NCI-H1417 treated with DMSO at 0.1 percent for 48 hours (cell line): ENCODE results near the gene CPM.

Source experiments
- DNase-seq: peaks from one replicate; lab custom pipeline; 2025; lab: John Stamatoyannopoulos, UW

Gene CPM

DNA sequence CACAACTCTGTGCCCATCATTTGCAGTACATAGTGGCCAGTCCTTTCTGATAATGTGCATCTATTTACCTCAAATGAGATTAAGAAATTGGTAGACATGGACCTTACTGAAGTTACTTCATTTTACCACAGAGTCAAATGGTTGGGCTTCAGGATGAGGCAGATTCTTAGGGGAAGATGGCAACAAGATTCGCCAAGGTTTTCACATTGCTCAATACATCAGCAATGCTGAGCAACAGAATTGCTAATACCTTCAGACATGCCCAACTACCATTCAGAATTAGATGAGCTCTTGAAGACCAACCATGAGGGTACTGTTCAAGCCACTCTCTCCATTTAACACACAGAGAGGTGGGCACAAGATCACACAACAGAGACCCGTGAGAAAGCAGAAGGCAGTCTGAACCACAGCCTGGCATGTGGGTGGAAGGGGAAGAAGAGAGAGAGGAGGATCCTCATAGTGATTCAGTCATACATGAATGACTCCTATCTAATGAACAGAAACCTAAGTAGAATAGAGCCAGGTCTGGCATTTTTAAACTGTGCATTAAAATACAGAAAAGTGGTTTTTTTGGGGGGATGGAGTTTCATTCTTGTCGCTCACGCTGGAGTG lies 28.5 kb downstream of the CPM start:
- no peak for DNase-seq

DNA sequence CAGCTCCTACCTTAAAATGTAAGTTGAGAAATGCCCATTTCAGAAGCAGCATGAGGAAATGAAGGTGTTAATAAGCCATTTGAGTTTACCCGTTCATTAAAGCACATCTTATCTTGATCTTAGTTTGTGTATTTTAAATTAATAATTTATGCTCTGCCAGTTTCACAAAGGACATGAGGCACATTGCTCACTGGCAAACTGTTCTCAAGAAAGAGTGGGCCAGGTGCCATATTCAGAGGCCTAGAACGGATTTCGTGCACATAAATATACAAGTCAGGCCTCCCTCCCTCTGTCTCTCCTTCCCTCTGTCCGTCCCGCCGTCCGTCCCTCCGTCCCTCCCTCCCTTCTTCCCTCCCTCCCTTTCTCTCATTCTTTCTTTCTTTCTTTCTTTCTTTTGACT lies 29.5 kb downstream of the CPM start:
- no peak for DNase-seq

DNA sequence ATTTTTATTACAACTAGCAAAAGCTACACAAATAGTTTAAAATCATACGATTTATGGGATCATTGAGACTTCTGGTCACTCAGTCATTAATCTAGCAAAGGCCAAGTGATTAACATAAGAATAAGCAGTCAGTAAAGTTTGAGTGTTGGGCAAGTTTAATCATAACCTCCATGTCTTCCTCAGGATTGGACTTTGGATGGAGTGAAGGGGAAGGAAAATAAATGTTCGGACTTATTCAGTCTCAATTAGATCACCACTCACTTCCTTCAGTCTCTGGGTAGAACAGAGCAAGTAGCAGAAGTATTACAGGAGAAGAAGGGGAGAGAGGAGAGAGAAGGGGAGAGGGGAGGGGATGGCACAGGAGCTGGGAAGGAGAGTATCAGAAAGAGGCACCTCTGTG lies 31.4 kb downstream of the CPM start:
- DNase-seq = no peak

DNA sequence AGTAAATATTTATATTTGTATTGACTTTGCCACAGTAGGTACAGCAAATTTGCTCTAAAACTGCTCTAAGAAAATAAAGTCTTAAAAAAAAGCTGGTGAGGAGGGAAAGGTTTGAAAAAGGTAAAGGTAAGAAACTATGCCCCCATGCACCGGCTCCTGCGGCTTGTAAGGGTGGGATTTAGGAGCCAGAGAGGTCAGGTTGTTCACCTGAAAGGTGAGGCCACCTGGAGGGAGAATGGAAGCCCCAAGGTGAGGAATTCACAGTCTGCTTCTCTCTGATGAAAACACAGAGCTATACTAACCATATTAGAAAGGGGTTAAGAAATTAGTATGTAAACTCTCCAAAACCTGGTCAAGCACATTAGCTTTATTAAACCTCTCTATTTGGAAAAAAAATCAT lies 31.8 kb downstream of the CPM start:
- DNase-seq = no peak

DNA sequence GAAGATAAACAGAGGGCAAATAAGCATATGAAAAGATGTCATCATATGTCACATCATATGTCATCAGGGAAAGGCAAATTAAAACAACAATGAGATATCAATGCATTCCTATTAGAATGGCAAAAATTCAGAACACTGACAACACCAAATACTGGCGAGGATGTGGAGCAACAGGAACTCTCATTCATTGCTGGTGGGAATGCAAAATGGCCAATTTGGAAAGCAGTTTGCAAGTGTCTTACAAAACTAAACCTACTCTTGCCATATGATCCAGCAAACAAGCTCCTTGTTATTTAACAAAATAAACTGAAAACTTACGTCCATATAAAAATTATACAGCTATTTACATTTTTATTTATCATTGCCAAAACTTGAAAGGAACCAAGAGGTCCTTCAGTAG lies 32.7 kb downstream of the CPM start:
- no peak for DNase-seq

DNA sequence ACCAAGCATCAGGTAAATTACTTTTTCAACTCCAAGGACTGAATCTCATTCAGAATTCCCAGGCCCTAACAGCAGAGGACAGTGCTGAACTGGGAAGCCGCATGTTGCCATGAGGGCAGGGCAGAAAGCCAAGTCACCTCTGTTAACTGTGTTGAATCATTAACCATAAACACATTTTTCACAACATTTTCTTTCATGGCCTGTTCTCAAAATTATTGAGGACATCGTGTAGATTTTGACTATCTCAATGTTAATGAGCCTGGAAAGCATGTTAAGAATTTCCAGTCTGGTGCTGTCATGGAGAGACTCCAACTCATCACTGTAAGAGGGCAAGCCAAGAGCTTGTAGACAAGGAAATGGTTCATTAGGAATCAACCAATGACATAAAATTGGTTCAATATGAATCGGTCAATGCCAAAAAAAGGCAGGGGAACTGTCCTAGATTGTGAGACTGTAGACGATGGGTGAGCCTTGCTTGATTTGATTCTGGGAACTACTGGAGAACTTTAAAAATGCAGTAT lies 33.7 kb downstream of the CPM start:
- no peak for DNase-seq

DNA sequence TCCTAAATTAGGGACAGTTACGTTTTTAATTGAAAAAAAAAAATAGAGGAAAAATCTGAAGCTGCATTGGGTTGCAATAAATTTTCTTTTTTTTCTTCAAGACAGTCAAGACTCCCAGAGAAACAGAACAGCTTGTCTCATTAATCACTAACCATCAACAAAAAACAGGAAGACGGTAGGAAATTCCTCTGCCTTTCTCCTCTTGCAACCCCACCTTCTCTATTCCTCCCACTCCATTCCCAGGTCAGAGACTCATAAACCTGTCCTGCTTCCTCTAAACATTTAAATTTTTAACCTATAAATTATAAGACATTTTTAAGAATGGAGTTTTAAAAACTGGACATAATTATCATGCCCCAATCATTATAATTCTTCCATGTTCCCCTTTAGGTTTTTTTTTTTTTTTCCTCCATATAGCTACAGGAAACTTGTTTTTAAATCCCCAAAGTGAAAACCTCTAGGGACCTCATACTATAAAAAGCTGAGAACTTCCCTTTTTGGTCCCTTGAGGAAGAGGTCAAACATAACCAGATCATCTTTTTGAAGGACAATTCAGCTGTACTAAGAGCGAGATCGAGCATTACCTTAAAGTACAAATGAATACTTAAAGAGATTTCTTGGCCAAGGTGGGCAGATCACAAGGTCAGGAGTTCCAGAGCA lies 36.0 kb downstream of the CPM start:
- no peak for DNase-seq

DNA sequence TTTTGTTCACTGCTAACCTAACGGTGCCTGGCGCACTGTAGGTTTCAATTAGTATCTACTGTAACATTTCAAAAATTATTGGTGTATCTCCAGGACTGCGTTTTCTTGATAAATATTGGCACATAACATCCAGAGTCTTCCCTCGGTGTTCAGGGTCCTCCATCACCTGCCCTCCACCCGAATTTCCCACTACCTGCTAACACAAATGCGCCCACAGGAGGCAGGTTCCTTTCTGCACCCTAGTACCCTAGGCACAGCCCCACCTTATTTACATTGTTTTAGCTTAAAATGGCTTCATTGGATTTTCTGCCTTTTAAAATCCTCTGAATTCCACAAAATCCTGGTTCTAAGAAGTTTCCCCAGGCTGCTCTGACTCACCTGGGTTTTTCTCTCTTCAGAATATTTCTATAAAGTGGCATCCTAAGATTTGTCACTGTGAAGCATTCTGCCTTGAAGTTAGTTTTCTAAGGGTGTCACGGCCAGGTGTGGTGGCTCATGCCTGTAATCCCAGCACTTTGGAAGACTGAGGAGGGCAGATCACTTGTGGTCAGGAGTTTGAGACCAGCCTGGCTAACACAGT lies 38.6 kb downstream of the CPM start:
- DNase-seq = no peak

DNA sequence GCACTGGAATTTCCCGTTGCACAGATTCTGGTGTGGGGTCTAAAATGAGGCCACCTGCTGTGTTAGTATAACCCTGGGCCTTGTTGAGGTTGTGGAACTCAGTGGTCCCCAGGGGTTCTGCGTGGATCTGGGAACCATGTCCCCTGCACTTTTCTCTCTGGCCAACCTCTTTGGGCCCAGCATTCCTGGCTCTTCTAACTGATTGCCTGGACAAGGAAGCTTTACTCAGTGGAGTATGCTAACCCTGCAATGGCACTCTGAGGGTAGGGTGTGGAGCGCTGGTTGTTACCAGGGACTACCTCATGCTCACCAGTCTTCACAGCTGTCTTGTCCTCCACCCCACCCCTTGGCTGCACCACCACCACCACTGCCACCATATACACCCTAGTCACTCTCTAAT lies 39.2 kb downstream of the CPM start:
- no peak for DNase-seq

DNA sequence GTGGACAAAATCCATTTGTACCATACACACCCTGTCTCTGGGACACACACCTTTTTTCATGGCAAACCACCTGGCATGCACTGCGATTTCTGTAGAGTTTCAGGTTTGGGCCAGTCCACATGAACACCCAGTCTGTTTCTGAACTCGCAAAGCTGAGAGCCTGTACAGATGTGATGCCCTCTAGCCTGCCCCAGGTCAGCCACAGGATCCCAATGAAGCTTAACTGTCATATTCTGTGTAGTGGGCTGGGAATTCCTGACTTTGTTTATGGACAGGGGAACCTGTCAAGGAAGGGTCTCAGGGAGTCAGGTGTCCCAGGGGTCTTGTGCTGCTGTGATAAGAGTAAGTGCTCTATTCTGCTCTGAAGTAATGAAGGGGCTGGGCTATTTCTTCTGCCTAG lies 39.8 kb downstream of the CPM start:
- DNase-seq = no peak

DNA sequence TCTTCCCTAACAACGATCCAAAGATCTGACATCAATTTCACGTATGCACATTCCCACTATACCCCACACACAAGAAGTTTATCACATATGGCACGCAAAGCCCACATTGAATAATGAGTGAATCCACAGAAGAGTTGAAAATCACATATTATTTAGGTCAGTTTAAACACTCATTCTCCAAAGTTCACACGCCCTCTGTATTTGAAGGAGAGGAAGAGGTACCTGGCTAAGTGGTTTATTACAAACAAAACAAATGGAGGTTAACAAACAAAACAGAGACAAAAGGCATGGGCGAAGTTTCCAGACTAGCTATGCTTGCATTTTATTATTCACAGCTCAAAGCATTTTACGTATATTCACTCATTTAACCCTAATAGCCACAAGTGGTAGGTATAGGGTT lies 41.8 kb downstream of the CPM start:
- no peak for DNase-seq

DNA sequence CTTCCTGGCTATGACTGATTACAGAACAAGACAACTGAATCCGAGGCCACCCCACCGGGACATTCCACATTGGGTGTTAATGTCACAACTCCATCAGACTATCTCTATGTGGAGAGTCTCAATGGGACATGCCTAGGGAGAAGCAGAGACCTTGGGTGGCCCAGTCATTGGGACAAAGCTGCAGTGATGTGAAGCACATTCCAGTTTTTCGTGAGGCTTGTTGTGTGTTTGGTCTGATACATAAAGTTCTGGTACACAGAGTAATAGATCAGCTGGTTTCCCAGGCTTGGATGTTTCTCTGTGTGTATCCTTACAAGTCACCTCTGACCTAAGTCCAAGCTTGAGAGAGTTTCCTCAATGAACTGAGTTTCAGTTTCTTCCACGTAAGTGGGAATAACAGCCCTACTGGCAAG lies 42.3 kb downstream of the CPM start:
- no peak for DNase-seq

DNA sequence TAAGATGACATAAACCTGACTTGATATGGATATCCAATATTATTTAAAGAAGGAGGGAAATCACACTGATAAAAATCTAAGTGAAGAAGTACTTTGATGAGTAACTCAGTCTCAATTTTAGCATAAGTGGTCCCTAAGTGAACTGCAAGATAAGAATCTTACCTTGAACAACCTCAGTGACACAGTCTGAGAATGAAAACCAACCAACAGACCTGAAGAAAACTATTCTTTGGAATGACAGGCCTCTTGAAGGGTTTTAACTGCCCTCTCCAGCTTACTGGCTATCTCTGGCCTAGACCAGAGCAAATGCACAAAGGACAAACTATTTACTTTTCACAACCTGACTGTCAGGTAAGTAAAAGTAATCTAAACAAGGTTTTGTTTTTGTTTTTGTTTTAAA lies 44.7 kb downstream of the CPM start:
- no peak for DNase-seq

DNA sequence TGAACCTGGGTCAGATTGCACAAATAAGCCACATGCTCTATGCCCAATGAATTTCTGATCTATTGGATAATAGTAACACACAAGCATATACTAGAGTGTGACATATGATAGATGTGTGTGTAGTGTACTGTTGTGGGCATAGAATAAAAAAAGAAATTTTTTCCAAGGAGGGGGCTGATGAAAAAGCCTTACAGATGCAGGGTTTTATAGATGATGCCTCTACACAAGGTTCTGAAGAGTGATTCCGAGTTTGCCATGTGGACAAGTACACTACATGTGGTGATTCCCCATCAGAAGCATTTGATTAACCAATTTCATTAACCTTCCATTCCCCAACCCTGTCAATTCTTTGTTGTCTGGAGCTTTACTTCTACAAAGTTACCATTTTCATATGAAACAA lies 45.3 kb downstream of the CPM start:
- DNase-seq = no peak

DNA sequence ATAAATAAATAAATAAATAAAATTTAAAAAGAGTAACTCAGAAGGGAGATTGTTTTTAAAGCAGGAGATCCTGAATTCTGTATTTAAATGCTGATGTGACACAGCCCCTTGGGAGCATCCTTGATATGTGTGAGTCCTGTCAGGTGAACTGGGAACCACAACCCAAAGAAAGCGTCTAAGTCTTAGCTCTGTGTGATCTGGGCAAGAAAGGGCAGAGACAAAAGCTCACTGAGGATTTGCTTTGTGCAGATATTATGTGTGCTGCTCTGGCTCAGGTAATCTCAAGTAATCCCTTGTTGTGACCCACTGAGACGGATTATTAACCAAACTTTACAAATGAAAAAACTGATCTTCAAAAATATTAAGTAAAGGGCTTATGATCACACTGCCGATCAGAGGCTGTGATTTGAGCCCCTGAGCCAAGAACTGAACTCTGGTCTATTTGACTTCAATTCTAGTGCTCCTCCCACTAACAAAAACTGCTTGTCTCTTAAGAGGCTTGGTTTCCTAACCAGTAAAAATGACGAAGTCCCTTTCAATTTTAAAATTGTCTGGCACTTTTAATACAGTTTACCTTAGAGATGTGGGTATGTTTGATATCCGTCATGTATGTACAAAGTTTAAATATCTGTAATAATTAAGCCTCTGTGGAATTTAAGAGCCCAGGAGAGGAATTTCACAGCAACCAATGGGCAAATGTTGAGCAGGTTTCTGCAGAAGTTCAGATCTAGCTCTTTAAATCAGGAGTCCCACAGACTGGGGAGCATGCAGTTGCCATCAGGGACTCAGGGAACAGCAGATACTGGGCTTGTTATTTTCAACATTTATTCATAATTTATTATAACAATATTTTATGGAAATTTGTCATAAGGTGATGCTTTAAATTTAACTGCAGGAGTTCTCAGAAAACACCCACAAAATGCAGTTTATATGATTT lies 46.1 kb downstream of the CPM start:
- no peak for DNase-seq

DNA sequence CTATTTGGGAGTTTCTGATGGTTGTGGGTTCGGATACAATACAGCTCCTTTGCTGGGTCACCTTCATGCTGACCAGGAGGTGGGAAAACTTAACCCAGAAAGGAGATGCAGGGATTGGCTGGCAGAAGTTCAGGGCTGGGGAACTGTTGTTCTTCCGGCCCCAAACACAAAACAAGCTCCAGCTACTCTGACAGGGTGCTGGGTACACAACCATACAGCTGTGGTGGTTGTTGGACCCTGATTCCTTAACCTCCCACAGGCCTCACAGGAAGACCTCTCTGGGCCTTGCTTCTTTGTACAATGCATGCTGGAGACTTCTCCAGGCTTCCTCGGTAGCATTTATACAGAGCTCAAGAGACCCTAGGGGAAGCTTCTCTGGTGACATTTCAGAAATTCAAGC lies 47.6 kb downstream of the CPM start:
- DNase-seq = no peak

DNA sequence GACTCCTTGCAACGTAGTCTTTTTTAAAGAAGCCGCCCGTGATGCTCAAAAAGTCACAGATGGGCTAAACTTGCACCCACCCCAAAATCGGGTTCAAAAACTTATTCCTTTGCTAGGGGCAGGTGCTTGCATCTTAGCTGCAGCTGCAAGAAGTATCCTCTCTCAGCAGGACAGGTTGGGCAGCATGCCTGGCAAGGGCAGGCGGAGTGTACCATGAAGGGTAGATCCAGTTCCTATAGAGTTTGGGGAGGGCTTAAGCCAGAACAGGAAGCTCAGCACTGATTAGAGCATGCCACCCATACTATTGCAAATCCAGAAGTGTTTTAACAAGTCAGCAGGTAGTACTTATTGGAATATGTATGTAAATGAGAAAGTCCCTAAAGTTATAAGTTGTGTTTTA lies 48.7 kb downstream of the CPM start:
- no peak for DNase-seq

DNA sequence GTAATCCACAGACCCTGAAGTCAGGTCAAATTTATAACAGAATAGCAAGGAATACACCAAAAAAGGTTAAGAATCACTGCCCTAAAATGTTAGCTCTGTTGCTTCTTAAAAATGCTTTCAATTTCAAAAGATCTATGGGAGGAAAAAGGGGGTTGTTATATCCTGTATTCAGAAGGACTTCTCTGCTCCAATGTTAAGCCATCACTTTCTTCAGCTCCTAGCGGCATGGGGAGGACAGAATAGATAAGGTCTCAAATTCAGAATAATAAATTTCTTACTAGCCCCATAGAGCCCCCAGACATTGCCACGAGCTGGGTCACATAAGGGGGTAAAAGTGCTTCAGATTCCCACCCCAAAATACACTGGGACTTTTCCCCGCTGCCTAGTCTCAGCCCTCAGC lies 49.8 kb downstream of the CPM start:
- no peak for DNase-seq

DNA sequence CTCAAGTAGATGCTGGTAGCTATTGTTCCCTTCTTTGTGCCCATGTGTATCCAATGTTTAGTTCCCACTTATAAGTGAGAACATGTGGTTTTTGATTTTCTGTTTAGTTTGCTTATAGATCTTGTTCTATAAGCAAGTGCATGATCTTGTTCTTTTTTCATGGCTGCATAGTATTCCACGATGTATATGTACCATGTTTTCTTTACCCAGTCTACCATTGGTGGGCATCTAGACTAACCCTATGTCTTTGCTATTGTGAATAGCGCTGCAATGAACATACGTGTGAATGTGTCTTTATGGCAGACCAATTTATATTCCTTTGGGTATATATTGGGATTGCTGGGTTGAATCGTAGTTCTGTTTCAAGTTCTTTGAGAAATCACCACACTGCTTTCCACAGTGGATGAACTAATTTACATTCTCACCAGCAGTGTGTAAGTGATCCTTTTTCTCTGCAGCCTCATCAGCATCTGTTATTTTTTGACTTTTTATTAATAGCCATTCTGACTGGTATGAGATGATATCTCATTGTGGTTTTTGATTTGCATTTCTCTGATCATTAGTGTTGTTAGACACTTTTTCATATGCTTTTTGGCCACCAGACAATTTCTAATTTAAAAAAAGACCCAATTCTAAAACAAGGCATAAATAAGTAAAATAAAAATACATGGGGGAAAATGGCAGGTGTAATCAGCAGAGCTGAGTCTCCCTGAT lies 50.6 kb downstream of the CPM start:
- no peak for DNase-seq

DNA sequence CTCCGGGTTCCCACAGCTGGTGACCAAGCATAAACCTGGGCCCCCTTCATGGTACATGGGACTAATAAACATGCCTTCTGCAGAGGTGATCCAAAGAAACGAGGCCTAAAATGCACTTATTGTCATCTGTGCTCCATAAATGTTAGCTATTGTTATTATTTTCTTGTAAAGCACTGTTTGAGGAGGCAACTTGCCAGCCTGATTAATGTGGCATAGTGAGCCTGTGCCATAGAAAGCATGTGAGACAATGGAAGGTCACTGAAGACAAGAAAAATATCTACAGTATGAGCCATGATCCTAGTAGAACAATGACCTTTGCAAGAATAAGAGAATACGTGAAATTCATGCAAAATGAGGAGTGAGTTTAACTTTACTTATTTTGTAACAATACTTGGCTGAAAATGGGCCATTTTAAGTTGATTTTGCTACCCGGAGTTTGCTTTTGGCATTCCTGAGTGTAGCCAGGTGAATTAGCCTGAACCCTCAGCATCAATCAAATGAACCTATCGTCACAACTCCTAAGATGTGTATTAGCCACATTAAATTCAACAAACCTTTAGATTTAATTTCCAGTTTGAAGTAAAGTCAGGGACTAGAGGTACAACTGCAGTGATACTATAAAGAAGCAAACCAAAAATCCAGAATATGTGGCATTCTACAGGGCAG lies 52.2 kb downstream of the CPM start:
- no peak for DNase-seq

DNA sequence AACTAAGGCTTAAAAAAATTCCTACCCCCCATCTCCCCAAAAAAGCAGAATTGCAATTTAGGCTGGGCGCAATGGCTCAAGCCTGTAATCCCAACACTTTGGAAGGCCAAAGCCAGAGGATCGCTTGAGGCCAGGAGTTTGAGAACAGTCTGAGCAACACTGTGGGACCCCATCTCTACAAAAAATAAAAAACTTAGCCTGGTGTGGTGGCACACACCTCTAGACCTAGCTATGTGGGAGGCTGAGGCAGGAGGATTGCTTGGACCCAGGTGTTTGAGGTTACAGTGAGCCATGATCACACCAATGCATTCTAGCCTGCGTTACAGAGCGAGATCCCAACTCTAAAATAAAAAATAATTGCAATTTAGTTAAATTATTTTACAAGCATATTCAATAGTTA lies 54.1 kb downstream of the CPM start:
- DNase-seq = no peak
